GM10248 (cell line): Measurements from ENCODE around the gene CTH.

Experiments used
- CTCF ChIA-PET: fragments of 300-600 bp; sonication (Branson Sonifier 250); formaldehyde crosslinking; extraction: SDS; loops from one replicate; lab custom pipeline; 2021; ENCODE audit warnings: antibody characterized with exemption; lab: Yijun Ruan, JAX
- POLR2A ChIA-PET: fragments of 350-650 bp; sonication (Branson Sonifier 250); formaldehyde crosslinking; extraction: SDS; loops from one replicate; lab custom pipeline; 2020; ENCODE audit warnings: antibody characterized with exemption; lab: Yijun Ruan, JAX
- DNase-seq: peaks from one replicate; pipeline ENCODE4 v3.0.0; 2012; ENCODE audit errors: extremely low spot score
- CTCF ChIP-seq: IDR thresholded peaks from 2 replicates; pipeline ENCODE4 v1.5.1; 2012; ENCODE audit warnings: mild to moderate bottlenecking, low read depth; ENCODE audit errors: extremely low read depth, missing control alignments, control extremely low read depth

The CTH gene

GRCh38 chr1:70431874-70432273, 20.8 kb downstream of the CTH start:
- no peak for TF ChIP-seq CTCF
- no peak for DNase-seq
- CTCF ChIA-PET: no interaction called here
- POLR2A ChIA-PET: no interaction called here

GRCh38 chr1:70434253-70434859, 23.3 kb downstream of the CTH start:
- ChIA-PET CTCF (no interaction called here), POLR2A (no interaction called here)
- no peak for TF ChIP-seq CTCF
- no peak for DNase-seq

GRCh38 chr1:70436622-70437251, 25.7 kb downstream of the CTH start:
- ChIA-PET POLR2A (no interaction called here), CTCF (interaction anchor here (1.0 kb wide), 1 partner anchor 10 kb away, joined by 3 read pairs; no protein-coding TSS in a partner anchor)
- no peak for TF ChIP-seq CTCF
- DNase-seq: no peak

GRCh38 chr1:70438529-70438928, 27.5 kb downstream of the CTH start:
- TF ChIP-seq CTCF: no peak
- no peak for DNase-seq
- POLR2A ChIA-PET: no interaction called here
- CTCF ChIA-PET: interaction anchor here (1.6 kb wide), 1 partner anchor 15 kb away, joined by 3 read pairs; no protein-coding TSS in a partner anchor

GRCh38 chr1:70440642-70441391, 29.7 kb downstream of the CTH start:
- POLR2A ChIA-PET: no interaction called here
- CTCF ChIA-PET: interaction anchor here (0.9 to 1.2 kb wide), 2 partner anchors 20 to 34 kb away, joined by 3 to 4 read pairs; no protein-coding TSS in a partner anchor

More at GRCh38 chr1:70440642-70441391, 29.7 kb downstream of the CTH start:
- no peak for DNase-seq
- no peak for TF ChIP-seq CTCF
